Fibroblast of lung (primary cell): ENCODE results near the gene INSYN1.

Experiments used
- CTCF ChIP-seq, 2 donors: IDR thresholded peaks in 1 of 2; conservative IDR thresholded peaks in 1 of 2; 1 replicate in 1 of 2; 2 replicates in 1 of 2; pipeline ENCODE4 v1.5.1; 2011 to 2012; ENCODE audit warnings: low read length in 2 of 2, control low read depth in 1 of 2, inconsistent platforms in 1 of 2, low read depth in 1 of 2, mild to moderate bottlenecking in 1 of 2
- EZH2 ChIP-seq: IDR thresholded peaks from 2 replicates; pipeline ENCODE4 v1.5.1; 2012; ENCODE audit warnings: low read length, control low read depth, mild to moderate bottlenecking; ENCODE audit errors: missing control alignments

GRCh38 chr15:73740152-73741048 lies 12.8 kb downstream of the INSYN1 start:
- TF ChIP-seq CTCF (conservative IDR thresholded peaks at IDR 0.05 in 1 of 2, IDR thresholded peaks at IDR 0.05 in 1 of 2; ENCODE audit: low read depth in 1 of 2, low read length in 2 of 2) (no peak), EZH2 (no peak)
